ENCODE data around the gene PAPPA.

DNA sequence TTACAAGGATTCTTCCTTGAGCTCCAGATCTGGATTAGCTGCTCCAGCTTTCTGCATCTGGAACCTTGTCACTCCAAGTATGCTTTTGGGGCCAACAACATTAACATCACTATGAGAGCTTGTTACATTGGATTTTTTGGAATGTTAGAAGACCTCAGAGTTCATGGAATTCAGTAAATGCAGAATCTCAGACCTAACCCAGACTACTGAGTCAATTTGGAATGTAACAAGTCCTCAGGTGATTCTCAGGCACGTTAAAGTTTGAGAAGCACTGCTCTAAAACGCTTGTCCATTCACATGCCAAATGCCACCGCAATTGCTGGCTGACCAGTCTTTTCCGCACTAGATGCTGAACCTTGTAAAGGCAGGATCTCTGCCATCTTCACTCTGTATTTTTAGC is 282.1 kb downstream of the PAPPA start:
- no peak for TF ChIP-seq YY1 (tag by site-specific recombination; IDR thresholded peaks at IDR 0.05)
- TF ChIP-seq CTCF (tag by site-specific recombination; IDR thresholded peaks at IDR 0.05) = no peak
- TF ChIP-seq ZBTB7A (tag by site-specific recombination; IDR thresholded peaks at IDR 0.05; ENCODE audit: low read depth) = no peak
- no peak for TF ChIP-seq ZNF791 (tag by site-specific recombination; IDR thresholded peaks at IDR 0.05)
- no peak for TF ChIP-seq ZFP37 (tag by site-specific recombination; IDR thresholded peaks at IDR 0.05)
- no peak for TF ChIP-seq ZNF76 (tag by site-specific recombination; IDR thresholded peaks at IDR 0.05; ENCODE audit: borderline replicate concordance, low read depth)
- TF ChIP-seq ZNF530 (tag by site-specific recombination; IDR thresholded peaks at IDR 0.05; ENCODE audit: low read depth) = no peak
- TF ChIP-seq ZNF184 (tag by site-specific recombination; IDR thresholded peaks at IDR 0.05) = no peak
- TF ChIP-seq KLF16 (tag by site-specific recombination; IDR thresholded peaks at IDR 0.05) = no peak
- TF ChIP-seq HOXC10 (CRISPR knock-in tag; IDR thresholded peaks at IDR 0.05) = no peak

Data from HEK293 (cell line).